Posterior vena cava (tissue), 2 donors: Measurements from ENCODE around the gene IRAK1. TPM values are rescaled to one million over a fixed set of nuclear protein-coding genes. Genes with fewer than 3 reads are reported as not detected.

ENCODE experiments used
- DNase-seq: peaks from one replicate; pipeline ENCODE4 v3.0.0-alpha.2; 2020; ENCODE audit warnings: low spot score
- intact Hi-C, 2 donors: fragments of 100-400 bp; cut with DNase I; formaldehyde crosslinking; loops; one replicate each; pipeline versions ENCODE4 v1.14.1 to v1.14.2; 2022 to 2023
- total RNA-seq, 2 donors: library from RNA; stranded (reverse); fragmentation: NEBNext Ultra II Directional; extraction: Animal tissue kit (Norgen Biotek cat#: 25700); gene quantifications; one replicate each; pipeline ENCODE4 v1.2.1, GENCODE V29; 2021
- donor health status: DM: yes; HTN: yes; CAD: no.
- donor health status: DM: yes; HTN: yes; CAD: no.

IRAK1 gene
- total RNA-seq, 2 donors from 2014 or later = 88.2 to 114 TPM

DNA sequence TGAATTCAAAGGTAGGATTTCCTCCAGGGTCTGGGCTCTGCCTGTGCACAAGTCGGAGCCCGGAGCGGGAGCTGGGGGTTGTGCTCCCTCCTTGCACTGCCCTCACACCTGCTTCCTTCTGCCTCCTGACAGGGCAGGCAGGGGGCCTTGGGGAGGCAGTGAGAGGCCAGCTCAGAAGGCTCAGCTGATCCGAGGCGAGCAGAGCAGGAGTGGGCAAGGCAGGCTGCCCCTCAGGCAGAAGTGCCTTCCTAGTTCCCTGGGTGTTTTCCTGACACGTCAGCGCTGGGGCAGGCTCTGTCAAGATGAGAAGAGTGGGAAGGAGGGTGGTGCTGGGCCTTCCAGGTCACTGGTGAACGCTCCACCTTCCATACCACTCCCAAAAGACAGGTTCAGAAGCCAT, 5.5 kb upstream of the IRAK1 start:
- intact Hi-C loops = no loop called here
- DNase-seq = no peak

DNA sequence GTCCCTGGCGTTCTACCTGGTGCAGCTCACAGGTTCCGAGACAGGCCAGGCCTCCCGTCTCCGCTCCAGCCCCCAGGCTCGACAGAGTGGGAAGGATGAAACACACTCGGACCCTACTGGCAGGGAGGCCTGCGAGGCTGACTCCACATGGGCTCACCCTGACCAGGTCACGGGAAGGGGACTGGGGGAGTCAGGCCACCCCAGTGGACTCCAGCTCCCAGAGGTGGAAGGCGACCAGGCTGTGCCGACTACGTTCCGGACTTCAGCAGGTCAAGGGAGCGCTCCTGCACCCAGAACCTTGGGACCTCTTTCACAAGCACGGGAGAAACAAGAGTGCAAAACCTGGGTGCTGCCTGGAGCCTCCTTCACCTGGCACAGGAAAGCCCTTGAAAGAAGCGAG, 4.6 kb upstream of the IRAK1 start:
- DNase-seq = no peak
- intact Hi-C loops = no loop called here

DNA sequence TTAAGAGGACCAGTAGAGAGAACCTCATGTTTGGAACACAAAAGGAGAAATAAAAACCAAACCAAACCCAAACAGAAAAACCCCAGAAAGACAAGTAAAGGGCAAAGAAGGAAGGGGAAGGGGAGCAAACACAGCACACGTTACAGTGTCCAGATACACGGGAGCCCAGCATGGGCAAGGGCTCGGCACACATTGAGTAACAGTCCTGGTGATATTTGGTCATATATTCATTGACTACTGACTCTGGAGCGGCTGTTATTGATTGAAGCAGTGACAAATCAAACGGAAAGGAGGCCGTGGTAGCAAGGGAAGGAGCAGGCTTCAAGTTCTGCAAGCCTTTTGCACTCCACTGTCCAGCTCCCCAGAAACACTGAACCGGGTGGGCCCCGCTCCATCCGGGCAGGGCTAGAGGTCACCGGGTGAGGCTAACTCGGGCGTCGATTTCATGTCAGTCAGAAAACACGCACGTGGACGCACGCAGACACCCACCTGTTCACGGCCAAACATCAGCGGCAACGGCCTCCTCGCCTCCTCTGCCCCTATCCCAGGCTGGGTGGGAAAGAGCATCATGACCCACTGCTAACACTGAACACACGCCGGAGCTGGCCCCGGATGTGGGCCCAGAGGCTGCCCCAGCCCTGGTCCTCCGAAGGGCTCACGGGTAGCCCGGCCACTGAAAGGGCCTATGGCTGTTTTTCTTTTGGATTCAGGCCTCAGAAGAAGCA, 3.7 kb upstream of the IRAK1 start:
- no peak for DNase-seq

DNA sequence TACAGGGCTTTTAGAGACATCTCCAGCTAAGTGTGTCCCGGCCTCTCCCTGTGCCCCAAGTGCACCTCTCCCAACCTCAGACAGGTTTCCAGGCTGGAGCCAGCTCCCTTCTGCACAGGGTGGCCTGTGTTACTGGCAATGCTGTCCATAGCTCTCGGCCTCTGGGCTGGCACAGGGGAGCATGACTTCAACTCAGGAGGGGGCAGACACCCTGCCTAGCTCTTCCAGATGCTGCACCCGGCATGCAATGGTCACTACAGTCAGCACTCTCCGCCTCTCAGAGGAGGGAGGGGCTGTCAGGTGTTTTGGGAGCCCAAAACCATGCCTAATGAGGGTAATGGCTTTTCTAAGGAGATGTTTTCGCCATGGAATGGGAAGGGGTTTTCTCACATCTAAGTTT, 2.4 kb upstream of the IRAK1 start:
- intact Hi-C loops = no loop called here
- DNase-seq = no peak

More for the DNA sequence above, 3.7 kb upstream of the IRAK1 start:
- intact Hi-C loops = no loop called here

DNA sequence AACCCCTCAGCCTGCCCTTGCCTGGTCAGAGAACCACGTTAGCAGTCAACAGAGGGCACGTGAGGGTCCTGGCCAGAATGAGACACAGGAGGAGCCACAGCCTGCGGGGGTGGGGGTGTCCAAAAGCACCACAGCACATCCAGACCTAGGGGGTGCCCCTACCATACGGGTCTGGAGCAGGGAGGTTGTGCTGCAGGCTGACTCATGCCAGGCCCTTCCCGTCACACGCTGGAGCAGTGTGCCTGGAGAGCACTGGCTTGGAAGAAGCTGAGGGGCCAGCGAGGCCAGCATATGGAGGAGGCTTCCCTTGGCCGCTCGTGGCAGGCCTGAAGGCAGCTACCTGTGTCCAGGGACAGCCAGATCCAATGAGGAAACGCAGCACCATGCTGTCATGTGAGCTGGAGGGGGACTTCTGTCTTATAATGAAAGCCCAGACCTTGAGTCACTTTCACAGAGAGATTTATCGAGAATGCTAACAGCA, 1.5 kb upstream of the IRAK1 start:
- intact Hi-C loops = no loop called here
- DNase-seq = no peak

DNA sequence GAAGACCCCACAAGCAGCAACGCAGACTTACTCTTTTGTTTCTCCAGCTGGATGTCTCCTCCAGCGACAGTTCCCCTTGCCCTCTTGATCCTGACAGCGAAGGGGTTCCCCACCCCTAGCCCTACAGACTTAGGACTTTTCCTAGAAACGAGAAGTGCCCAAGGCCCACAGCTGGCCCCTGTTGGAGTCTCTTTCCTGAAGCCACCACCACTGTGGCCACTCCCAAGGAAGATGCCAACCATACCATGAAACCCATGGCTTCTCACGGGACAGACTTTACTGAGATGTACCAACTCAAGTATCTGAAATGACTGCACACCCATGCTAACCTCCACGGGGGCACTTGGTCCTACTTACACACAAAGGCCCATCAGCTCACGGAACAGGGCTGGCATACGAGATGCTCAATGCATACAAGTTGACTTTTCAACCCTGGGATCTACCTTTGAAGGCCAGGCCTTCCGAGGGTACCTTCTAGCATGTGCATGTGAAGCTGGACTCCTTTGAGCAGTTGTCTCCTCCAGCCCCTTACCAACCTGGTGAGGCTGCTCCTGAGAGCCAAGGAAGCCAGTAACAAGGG, 924 bp upstream of the IRAK1 start:
- intact Hi-C loops = no loop called here
- no peak for DNase-seq

DNA sequence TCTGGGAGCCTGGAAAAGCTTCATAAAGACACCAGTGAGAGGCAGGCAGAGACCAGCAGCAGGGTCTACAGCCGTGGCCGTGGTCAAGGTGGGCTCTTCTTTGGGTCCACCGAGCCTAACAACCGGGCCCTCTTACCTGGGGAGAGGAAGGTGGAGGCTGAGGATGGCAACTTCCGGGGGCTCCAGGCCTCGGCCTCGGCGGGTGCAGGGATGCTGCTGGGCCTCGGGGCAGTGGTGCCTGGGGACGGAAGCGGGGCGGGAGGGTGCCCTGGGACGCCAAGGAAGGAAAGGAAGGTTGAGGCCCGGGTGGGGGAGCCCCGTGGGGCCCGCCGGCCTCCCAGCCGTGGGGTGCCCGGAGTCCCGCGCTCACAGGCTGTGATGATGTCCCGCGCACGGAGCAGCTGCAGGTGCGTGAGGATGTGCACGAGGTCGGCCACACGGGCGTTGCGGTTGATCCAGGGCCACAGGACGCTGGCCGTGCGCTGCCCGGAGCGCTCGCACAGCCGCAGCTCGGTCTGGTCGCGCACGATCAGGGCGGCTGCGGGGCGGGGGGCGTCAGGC, 561 bp downstream of the IRAK1 start:
- DNase-seq = no peak
- intact Hi-C loops = loop anchor here in 1 of 2 donors (5.0 kb wide), 1 partner anchor 33 kb away; no protein-coding TSS in a partner anchor

DNA sequence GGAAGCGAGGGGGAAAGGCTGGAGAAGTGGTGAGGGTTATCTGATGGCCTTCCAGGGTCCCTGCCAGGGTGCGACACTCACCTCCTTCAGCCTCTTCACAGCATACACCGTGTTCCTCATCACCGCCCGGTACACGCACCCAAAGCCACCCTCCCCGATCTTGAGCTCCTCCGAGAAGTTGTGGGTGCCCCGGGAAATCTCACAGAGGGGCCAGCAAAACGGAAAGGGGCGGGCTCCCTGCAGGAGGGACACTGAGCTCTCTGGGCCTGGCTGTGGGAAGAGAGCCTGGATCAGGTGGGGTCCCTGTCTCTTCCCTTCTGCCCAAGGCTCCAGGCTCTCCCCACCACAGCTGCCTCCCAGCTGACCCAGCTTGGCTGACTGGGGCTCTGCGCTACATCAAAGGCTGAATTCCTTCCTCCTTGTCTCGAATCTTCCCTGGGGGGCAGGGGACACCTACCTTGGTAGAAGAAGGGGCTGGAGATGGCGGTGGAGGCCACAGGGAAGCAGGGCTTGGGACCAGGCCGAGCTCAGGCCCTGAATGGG, 1.1 kb downstream of the IRAK1 start:
- DNase-seq = no peak
- intact Hi-C loops = loop anchor here in 1 of 2 donors (5.0 kb wide), 1 partner anchor 34 kb away; no protein-coding TSS in a partner anchor

DNA sequence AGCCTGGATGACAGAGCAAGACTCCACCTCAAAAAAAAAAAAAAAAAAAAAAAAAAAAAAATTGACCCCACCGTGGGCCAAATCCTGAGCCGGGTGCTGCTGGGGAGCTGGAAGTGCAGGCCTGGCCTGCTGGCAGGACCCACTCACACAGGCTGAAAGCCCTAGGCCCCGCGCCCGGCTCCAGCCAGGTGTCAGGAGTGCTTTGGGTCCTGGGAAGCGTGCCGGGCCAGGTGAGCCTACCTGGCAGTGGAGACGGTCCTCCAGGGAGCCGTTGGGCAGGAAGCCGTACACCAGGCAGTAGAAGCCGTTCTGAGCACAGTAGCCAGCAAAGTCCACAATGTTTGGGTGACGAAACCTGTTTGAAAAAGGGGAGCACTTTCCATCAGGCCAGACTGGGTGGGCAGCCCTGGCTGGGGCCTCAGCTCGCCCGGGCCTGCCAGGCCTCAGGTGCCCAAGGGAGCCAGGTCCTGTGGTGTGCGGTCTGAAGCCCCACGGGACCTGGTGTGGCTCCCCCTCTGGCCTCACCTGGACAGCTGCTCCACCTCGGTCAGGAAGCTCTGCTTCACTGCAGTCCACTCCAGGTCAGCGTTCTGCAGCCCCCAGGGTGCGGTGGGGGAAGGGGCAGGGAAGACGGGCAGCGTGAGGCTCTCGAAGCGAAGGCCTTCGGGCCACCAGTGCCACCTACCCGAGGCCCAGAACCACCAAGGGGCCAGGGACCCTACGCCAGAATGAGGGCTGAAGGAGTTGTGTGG, 1.8 kb downstream of the IRAK1 start:
- intact Hi-C loops = loop anchor here in 1 of 2 donors (5.0 kb wide), 1 partner anchor 34 kb away; no protein-coding TSS in a partner anchor
- no peak for DNase-seq

DNA sequence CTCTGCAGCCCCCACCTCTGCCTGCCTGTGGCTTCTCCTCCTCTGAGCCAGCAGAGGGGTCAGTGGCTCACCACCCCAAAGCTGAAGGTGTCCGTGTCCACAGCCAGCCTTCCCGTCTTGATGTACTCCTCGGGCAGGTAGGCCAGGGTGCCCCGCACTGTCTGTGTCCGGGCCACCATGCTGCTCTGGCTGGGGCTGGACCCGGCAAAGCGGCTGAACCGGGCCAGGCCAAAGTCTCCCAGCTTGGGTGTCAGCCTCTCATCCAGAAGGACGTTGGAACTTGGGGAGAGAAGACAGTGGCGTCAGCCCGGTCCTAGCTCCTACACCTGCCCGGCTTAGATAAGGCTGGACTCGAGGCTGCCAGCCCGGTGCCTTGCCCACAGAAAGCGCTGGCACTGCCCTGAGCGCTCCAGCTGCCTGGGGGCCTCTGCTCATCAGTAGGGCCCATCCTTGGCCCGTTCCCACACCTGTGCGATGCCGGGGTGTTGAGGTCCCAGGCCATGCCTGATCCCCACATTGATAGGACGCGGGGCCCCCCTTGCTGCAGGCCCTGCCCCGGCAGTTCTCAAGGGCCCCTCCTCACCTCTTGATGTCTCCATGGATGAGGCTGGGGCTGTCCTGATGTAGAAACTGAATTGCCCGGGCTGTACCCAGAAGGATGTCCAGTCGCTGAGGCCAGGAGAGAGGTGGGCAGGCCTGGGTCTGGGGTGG, 3.2 kb downstream of the IRAK1 start:
- no peak for DNase-seq

DNA sequence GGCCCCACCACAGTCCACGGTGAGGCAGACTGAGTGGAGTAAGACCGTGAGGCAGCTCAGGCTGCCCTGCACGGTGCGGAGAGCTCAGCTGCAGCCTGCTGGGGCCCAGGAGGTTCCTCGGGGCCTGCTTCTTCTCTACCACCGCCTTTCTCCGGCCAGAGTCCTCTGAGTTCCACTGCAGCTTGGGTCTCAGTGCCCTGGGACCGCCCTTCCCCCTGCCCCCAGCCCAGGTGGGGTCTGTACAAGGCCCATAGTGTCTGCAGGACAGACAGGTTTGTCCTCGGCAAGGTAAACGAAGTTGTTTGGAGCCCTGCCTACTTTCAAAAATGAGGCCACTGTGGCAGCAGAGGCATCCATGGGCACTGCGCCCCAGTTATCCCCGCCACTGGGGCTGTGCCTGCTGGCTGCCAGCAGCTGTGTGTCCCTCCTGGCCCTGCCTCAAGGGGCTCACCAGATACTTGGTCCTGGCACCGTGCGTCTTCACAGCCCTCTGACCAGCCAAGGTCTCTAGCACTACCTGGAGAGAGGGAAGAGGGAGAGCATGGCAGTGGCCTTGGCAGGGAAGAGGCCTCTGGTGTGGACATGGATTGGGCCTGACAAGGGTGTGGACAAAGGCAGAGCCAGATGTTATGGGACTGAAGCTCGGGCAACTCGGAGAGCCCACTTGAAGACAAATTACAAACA, 4.0 kb downstream of the IRAK1 start:
- intact Hi-C loops = loop anchor here in 1 of 2 donors (5.0 kb wide), 1 partner anchor 37 kb away; no protein-coding TSS in a partner anchor

More for the DNA sequence above, 3.2 kb downstream of the IRAK1 start:
- intact Hi-C loops = loop anchor here in 1 of 2 donors (5.0 kb wide), 1 partner anchor 36 kb away; no protein-coding TSS in a partner anchor

DNA sequence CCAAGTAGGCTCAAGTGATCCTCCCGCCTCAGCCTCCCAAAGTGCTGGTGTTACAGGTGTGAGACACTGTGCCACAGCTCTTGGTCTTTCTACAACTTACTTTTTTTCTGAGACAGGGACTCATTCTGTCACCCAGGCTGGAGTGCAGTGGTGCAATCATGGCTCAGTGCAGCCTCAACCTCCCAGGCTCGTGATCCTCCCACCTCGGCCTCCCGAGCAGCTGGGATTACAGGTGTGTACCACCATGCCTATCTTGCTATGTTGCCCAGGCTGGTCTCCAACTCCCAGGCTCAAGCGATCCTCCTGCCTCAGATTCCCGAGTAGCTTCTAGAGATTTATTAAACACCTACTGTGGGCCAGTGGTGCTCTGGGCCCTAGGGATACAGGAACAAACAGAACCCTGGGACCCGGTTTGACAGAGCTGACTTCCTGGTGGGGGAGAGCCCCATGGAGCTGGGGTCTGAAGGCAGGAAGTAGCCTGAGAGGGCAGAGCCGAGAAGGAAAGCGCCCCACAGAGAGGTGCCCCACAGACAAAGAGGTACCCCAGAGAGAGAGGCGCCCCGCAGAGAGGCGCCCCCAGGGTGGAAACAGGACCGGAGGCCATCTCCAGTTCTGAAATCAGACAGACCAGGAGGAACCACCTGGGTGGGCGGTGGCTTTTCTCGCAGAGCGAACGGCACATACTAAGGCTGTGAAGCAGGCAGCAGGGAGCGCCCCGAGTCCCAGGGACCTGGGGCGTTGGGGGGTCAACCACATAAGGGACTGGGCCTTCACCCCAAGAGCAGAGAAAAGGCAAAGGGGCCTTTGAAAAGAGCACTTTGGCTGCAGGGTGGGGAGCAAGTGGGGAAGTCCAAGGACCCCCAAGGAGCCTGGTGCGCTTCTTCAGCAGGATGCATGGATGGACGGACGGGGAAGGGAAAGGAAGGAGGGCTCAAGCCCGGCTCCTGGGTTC, 5.0 kb downstream of the IRAK1 start:
- intact Hi-C loops = loop anchor here in 1 of 2 donors (5.0 kb wide), 1 partner anchor 38 kb away; no protein-coding TSS in a partner anchor

More for the DNA sequence above, 4.0 kb downstream of the IRAK1 start:
- DNase-seq = no peak

DNA sequence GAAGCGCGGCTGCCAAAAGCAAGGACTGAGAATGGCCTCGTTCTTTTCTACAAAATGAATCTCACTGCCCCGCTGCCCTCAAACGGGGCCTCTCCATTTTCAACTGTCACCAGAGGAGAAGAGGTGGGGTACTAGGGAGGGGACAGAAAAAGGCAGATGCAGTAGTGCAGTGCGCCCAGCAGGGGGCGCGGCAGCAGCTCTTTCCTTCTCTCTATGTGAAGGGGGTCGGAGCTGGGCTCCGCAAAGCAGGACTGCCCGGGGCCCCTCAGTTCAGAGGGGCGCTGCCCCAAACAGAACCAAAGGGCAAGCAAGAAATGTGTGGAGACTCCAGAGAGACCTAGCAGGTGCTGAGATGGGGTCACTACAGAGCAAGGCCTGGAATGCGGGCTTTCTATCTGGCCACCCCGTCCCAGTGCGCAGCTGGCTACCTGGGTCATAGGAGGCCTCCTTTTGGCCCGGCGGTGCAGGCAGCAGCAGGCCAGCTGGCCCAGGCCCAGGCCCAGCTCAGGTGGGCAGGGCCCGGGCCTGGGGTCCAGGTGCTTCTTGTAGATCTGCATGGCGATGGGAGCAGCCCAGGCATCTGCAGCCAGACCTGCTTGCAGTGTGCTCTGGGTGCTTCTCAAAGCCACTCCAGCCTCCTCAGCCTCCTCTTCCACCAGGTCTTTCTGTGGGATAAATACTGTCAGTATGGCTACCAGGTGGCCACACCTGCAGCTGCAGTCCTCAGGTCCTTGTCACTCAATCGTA, 5.9 kb downstream of the IRAK1 start:
- intact Hi-C loops = no loop called here
- DNase-seq = no peak

More for the DNA sequence above, 5.0 kb downstream of the IRAK1 start:
- no peak for DNase-seq

DNA sequence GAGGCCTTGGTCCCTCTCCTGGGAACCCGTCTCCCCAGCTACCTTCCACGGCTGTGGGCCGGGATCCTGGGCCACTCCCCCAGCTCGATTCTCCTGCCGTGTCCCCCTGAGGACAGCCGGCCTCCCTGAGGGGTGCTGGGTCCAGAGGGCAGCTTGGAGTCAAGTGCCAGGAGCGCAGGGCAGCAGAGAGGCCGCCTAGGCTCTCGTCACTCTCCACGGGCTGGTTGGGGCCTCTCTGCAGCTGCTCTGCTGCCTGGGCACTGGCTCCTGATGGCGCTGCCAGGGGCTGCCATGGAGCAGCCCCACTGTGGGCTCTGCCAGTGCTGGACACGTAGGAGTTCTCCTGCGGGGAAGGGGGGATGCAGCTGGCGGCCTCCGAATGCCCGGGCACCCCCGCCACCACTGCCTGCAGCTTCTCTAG, 6.7 kb downstream of the IRAK1 start:
- no peak for DNase-seq
- intact Hi-C loops = no loop called here

DNA sequence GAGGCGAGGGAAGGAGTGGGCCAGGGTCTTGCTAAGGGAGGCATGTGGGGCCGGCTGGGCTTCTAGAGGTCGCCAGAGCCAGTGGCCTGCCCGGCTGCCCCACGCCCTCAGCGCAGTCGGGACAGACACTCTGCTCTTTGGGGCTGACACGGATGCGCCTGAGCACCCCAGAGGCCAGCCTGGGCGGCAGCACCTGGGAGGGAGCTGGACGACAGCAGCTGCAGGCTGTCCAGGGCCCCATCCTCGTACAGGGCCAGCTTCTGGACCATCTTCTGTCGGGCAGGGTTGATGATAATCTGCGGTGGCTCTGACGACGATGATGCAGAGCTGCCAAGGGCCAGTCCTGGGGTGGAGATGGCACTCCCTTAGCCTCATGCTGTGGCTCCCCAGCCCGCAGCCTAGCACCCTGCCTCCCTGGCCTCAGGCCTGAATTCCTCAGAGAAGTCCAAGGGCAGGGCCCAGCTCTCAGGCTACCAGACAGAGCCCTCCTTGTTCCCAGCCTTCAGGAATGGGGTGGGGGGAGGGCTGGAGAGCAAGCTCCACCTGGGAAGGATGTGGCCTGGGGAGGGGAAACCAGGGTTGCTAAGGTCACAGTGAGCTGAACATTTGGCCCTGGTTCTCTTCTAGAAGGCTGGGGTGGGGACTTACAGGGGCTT, 7.2 kb downstream of the IRAK1 start:
- no peak for DNase-seq

More for the DNA sequence above, 7.2 kb downstream of the IRAK1 start:
- intact Hi-C loops = no loop called here
